Activated CD4-positive, alpha-beta memory T cell treated with anti-CD3 and anti-CD28 coated beads, Interleukin-2, amount 10 ng/mL, durations not matched to agents 7 days and 5 days (primary cell): ENCODE measurements around the gene HTR1D. TPM values are rescaled to one million over a fixed set of nuclear protein-coding genes. Genes with fewer than 3 reads are reported as not detected.
"Not testable (repeated sequence)": the region's sequence is repeated elsewhere in the genome, so short reads cannot be mapped to it uniquely, and the experiment has no call there.

Experiments
- CTCF ChIA-PET: fragments of 350-600 bp; sonication (Branson Sonifier 250); formaldehyde crosslinking; loops from one replicate; lab custom pipeline; 2021; ENCODE audit warnings: antibody characterized with exemption, inconsistent platforms; lab: Charles Lee
- POLR2A ChIA-PET: fragments of 350-600 bp; sonication (Branson Sonifier 250); formaldehyde crosslinking; loops from one replicate; lab custom pipeline; 2021; ENCODE audit warnings: antibody characterized with exemption; lab: Charles Lee
- DNase-seq: peaks from one replicate; pipeline ENCODE4 v3.0.0-alpha.2; 2020
- H3K27ac Mint-ChIP-seq: one replicate; pipeline ENCODE4 v1.8.0; 2021; ENCODE audit warnings: mild to moderate bottlenecking, mixed read lengths
- H3K27me3 Mint-ChIP-seq: one replicate; pipeline ENCODE4 v1.8.0; 2021; ENCODE audit warnings: mixed read lengths
- H3K36me3 Mint-ChIP-seq: one replicate; pipeline ENCODE4 v1.8.0; 2021; ENCODE audit warnings: low read depth, mixed read lengths
- H3K4me1 Mint-ChIP-seq: one replicate; pipeline ENCODE4 v1.8.0; 2021; ENCODE audit warnings: mixed read lengths
- H3K4me3 Mint-ChIP-seq: one replicate; pipeline ENCODE4 v1.8.0; 2021; ENCODE audit warnings: mild to moderate bottlenecking, mixed read lengths
- H3K9me3 Mint-ChIP-seq: one replicate; pipeline ENCODE4 v1.8.0; 2021; ENCODE audit warnings: mixed read lengths
- total RNA-seq, 2 experiments: library from RNA; stranded (reverse); gene quantifications; one replicate each; pipeline ENCODE4 v1.2.3, GENCODE V29; 2021

HTR1D gene
- total RNA-seq, 2 experiments from 2014 or later: not detected

GRCh38 chr1:23211955-23212354 lies 5.3 kb downstream of the HTR1D start:
- CTCF ChIA-PET: no interaction called here
- POLR2A ChIA-PET: interaction anchor here (1.3 kb wide), 1 partner anchor 45 kb away, joined by 3 read pairs; no protein-coding TSS in a partner anchor
- no peak for DNase-seq
- H3K27ac Mint-ChIP-seq: no peak overlapping the region
- no peak overlapping the region for H3K4me3 Mint-ChIP-seq
- H3K27me3 Mint-ChIP-seq: peaks cover 40% of the 10 kb centered on the region
- no peaks in the 10 kb centered on the region for H3K9me3 Mint-ChIP-seq
- H3K36me3 Mint-ChIP-seq: no peaks in the 10 kb centered on the region
- peaks cover 10% of the 10 kb centered on the region for H3K4me1 Mint-ChIP-seq

- Mint-ChIP-seq H3K27ac (no peak overlapping the region), H3K27me3 (peaks cover 33% of the 10 kb centered on the region), H3K4me1 (peaks cover 10% of the 10 kb centered on the region), H3K9me3 (no peaks in the 10 kb centered on the region), H3K4me3 (no peak overlapping the region), H3K36me3 (no peaks in the 10 kb centered on the region)
- CTCF ChIA-PET: interaction anchor here (0.8 to 2.0 kb wide), 2 partner anchors 192 to 193 kb away, joined by 3 to 7 read pairs; partner anchors contain the start of gene KDM1A
- no peak for DNase-seq
- POLR2A ChIA-PET: interaction anchor here (0.9 to 1.3 kb wide), 2 partner anchors 27 to 44 kb away, joined by 3 read pairs; no protein-coding TSS in a partner anchor
Observed at GRCh38 chr1:23210963-23211362, 6.3 kb downstream of the HTR1D start.

GRCh38 chr1:23210351-23210785 lies 6.9 kb downstream of the HTR1D start:
- H3K36me3 Mint-ChIP-seq: no peaks in the 10 kb centered on the region
- peaks cover 8% of the 10 kb centered on the region for H3K4me1 Mint-ChIP-seq
- peaks cover 30% of the 10 kb centered on the region for H3K27me3 Mint-ChIP-seq
- CTCF ChIA-PET: interaction anchor here (2.0 kb wide), 1 partner anchor 194 kb away, joined by 7 read pairs; no protein-coding TSS in a partner anchor
- no peak for DNase-seq
- H3K4me3 Mint-ChIP-seq: no peak overlapping the region
- no peaks in the 10 kb centered on the region for H3K9me3 Mint-ChIP-seq
- POLR2A ChIA-PET: interaction anchor here (0.9 kb wide), 1 partner anchor 26 kb away, joined by 3 read pairs; no protein-coding TSS in a partner anchor
- H3K27ac Mint-ChIP-seq: no peak overlapping the region

GRCh38 chr1:23209770-23210169 lies 7.5 kb downstream of the HTR1D start:
- Mint-ChIP-seq H3K36me3 (no peaks in the 10 kb centered on the region), H3K27me3 (peaks cover 27% of the 10 kb centered on the region), H3K27ac (no peak overlapping the region), H3K4me1 (peaks cover 4% of the 10 kb centered on the region), H3K9me3 (no peaks in the 10 kb centered on the region), H3K4me3 (no peak overlapping the region)
- DNase-seq: peak; percentile 22
- ChIA-PET CTCF (interaction anchor here (1.0 to 2.0 kb wide), 2 partner anchors 25 to 194 kb away, joined by 3 to 7 read pairs; no protein-coding TSS in a partner anchor), POLR2A (no interaction called here)

- no peak for DNase-seq
- H3K36me3 Mint-ChIP-seq: no peaks in the 10 kb centered on the region
- H3K4me1 Mint-ChIP-seq: peaks cover 3% of the 10 kb centered on the region
- H3K27me3 Mint-ChIP-seq: peaks cover 21% of the 10 kb centered on the region
- H3K9me3 Mint-ChIP-seq: no peaks in the 10 kb centered on the region
- POLR2A ChIA-PET: no interaction called here
- H3K27ac Mint-ChIP-seq: no peak overlapping the region
- CTCF ChIA-PET: no interaction called here
- H3K4me3 Mint-ChIP-seq: no peak overlapping the region
Observed at GRCh38 chr1:23208527-23208926, 8.8 kb downstream of the HTR1D start.

- CTCF ChIA-PET, H3K9me3 Mint-ChIP-seq, POLR2A ChIA-PET, H3K4me3 Mint-ChIP-seq, DNase-seq, H3K36me3 Mint-ChIP-seq, H3K4me1 Mint-ChIP-seq, H3K27ac Mint-ChIP-seq: not testable (repeated sequence)
- peaks cover 18% of the 10 kb centered on the region for H3K27me3 Mint-ChIP-seq
Observed at GRCh38 chr1:23207733-23208132, 9.6 kb downstream of the HTR1D start.

- Mint-ChIP-seq H3K27ac (no peak overlapping the region), H3K36me3 (no peaks in the 10 kb centered on the region), H3K4me1 (no peaks in the 10 kb centered on the region), H3K9me3 (no peaks in the 10 kb centered on the region), H3K4me3 (no peak overlapping the region), H3K27me3 (peaks cover 6% of the 10 kb centered on the region)
- DNase-seq: no peak
- POLR2A ChIA-PET: no interaction called here
- CTCF ChIA-PET: no interaction called here
Observed at GRCh38 chr1:23202263-23202749, 15.0 kb downstream of the HTR1D start.

GRCh38 chr1:23200883-23201282 lies 16.4 kb downstream of the HTR1D start:
- Mint-ChIP-seq H3K4me1 (no peaks in the 10 kb centered on the region), H3K36me3 (no peaks in the 10 kb centered on the region), H3K27ac (no peak overlapping the region), H3K9me3 (no peaks in the 10 kb centered on the region), H3K27me3 (peaks cover 6% of the 10 kb centered on the region), H3K4me3 (no peak overlapping the region)
- POLR2A ChIA-PET: no interaction called here
- DNase-seq: no peak
- CTCF ChIA-PET: interaction anchor here (2.2 kb wide), 1 partner anchor 16 kb away, joined by 7 read pairs; no protein-coding TSS in a partner anchor

GRCh38 chr1:23198373-23198772 lies 18.9 kb downstream of the HTR1D start:
- CTCF ChIA-PET: interaction anchor here (3.8 kb wide), 1 partner anchor 14 kb away, joined by 23 read pairs; no protein-coding TSS in a partner anchor
- no peaks in the 10 kb centered on the region for H3K4me1 Mint-ChIP-seq
- no peak overlapping the region for H3K4me3 Mint-ChIP-seq
- POLR2A ChIA-PET: no interaction called here
- no peaks in the 10 kb centered on the region for H3K9me3 Mint-ChIP-seq
- H3K27me3 Mint-ChIP-seq: peaks cover 6% of the 10 kb centered on the region
- H3K36me3 Mint-ChIP-seq: no peaks in the 10 kb centered on the region
- no peak overlapping the region for H3K27ac Mint-ChIP-seq
- no peak for DNase-seq

GRCh38 chr1:23196627-23197328 lies 20.5 kb downstream of the HTR1D start:
- Mint-ChIP-seq H3K27me3 (peaks cover 7% of the 10 kb centered on the region), H3K27ac (no peak overlapping the region), H3K4me3 (no peak overlapping the region), H3K4me1 (no peaks in the 10 kb centered on the region), H3K9me3 (no peaks in the 10 kb centered on the region), H3K36me3 (no peaks in the 10 kb centered on the region)
- ChIA-PET POLR2A (no interaction called here), CTCF (interaction anchor here (1.3 to 3.8 kb wide), 2 partner anchors 13 to 97 kb away, joined by 3 to 23 read pairs; no protein-coding TSS in a partner anchor)
- no peak for DNase-seq

- H3K27ac Mint-ChIP-seq: no peak overlapping the region
- no peak for DNase-seq
- peaks cover 13% of the 10 kb centered on the region for H3K27me3 Mint-ChIP-seq
- H3K4me3 Mint-ChIP-seq: no peak overlapping the region
- no peaks in the 10 kb centered on the region for H3K36me3 Mint-ChIP-seq
- no peaks in the 10 kb centered on the region for H3K9me3 Mint-ChIP-seq
- POLR2A ChIA-PET: no interaction called here
- CTCF ChIA-PET: interaction anchor here (3.8 kb wide), 1 partner anchor 10 kb away, joined by 23 read pairs; no protein-coding TSS in a partner anchor
- H3K4me1 Mint-ChIP-seq: no peaks in the 10 kb centered on the region
Observed at GRCh38 chr1:23194119-23194984, 22.9 kb downstream of the HTR1D start.

GRCh38 chr1:23193391-23194118 lies 23.7 kb downstream of the HTR1D start:
- no peaks in the 10 kb centered on the region for H3K36me3 Mint-ChIP-seq
- POLR2A ChIA-PET: no interaction called here

More at GRCh38 chr1:23193391-23194118, 23.7 kb downstream of the HTR1D start:
- H3K4me3 Mint-ChIP-seq: no peak overlapping the region
- H3K27ac Mint-ChIP-seq: no peak overlapping the region
- H3K9me3 Mint-ChIP-seq: no peaks in the 10 kb centered on the region
- no peak for DNase-seq
- CTCF ChIA-PET: interaction anchor here (0.8 to 1.0 kb wide), 2 partner anchors 9 to 95 kb away, joined by 3 to 4 read pairs; no protein-coding TSS in a partner anchor
- H3K4me1 Mint-ChIP-seq: no peaks in the 10 kb centered on the region
- H3K27me3 Mint-ChIP-seq: peaks cover 12% of the 10 kb centered on the region
